HG03520 (cell line): ENCODE data around the gene C19orf81.

Experiments
- ATAC-seq: cut with Tn5 transposase; IDR thresholded peaks from one replicate; pipeline ENCODE4 v1.9.1; 2021; ENCODE audit warnings: mild to moderate bottlenecking, moderate library complexity; ENCODE audit not compliant: unreplicated experiment

C19orf81 gene

GRCh38 chr19:50708179-50708879 lies 59.1 kb downstream of the C19orf81 start:
- no peak for ATAC-seq
